Central memory CD8-positive, alpha-beta T cell (primary cell): Measurements from ENCODE around the gene CDH5.

Experiments used
- ATAC-seq: fragments of 150-1000 bp; cut with Tn5 transposase; replicated peaks from 2 replicates; pipeline ENCODE4 v1.10.0; 2022; ENCODE audit warnings: mild to moderate bottlenecking, moderate FRiP score, moderate number of reproducible peaks; ENCODE audit not compliant: poor library complexity, severe bottlenecking; ENCODE audit errors: extremely low read depth
- DNase-seq, 2 donors: peaks; one replicate each; pipeline ENCODE4 v3.0.0; 2021; ENCODE audit warnings: low spot score in 2 of 2
- H3K27ac Mint-ChIP-seq: one replicate; pipeline ENCODE4 v1.8.0; 2022; ENCODE audit warnings: low read depth, mild to moderate bottlenecking, moderate library complexity, mixed read lengths
- H3K27me3 Mint-ChIP-seq: one replicate; pipeline ENCODE4 v1.8.0; 2022; ENCODE audit warnings: mixed read lengths
- H3K36me3 Mint-ChIP-seq: one replicate; pipeline ENCODE4 v1.8.0; 2022; ENCODE audit warnings: mild to moderate bottlenecking, moderate library complexity, mixed read lengths; ENCODE audit not compliant: insufficient read depth
- H3K4me1 Mint-ChIP-seq: one replicate; pipeline ENCODE4 v1.8.0; 2022; ENCODE audit warnings: mixed read lengths
- H3K4me3 Mint-ChIP-seq: one replicate; pipeline ENCODE4 v1.8.0; 2022; ENCODE audit warnings: mild to moderate bottlenecking, moderate library complexity, mixed read lengths
- H3K9me3 Mint-ChIP-seq: one replicate; pipeline ENCODE4 v1.8.0; 2022; ENCODE audit warnings: mixed read lengths

CDH5 gene

GRCh38 chr16:66381585-66382170 is 15.2 kb downstream of the CDH5 start:
- Mint-ChIP-seq H3K27me3 (peaks cover 2% of the 10 kb centered on the region), H3K4me1 (no peaks in the 10 kb centered on the region), H3K9me3 (peaks cover 12% of the 10 kb centered on the region), H3K4me3 (no peak overlapping the region), H3K27ac (peak overlapping the region; percentile 0), H3K36me3 (no peaks in the 10 kb centered on the region)
- ATAC-seq (no peak), DNase-seq (no peak)

- DNase-seq (no peak), ATAC-seq (no peak)
- H3K27ac Mint-ChIP-seq: no peak overlapping the region
- peaks cover 9% of the 10 kb centered on the region for H3K27me3 Mint-ChIP-seq
- no peak overlapping the region for H3K4me3 Mint-ChIP-seq
- H3K36me3 Mint-ChIP-seq: no peaks in the 10 kb centered on the region
- H3K4me1 Mint-ChIP-seq: no peaks in the 10 kb centered on the region
- peaks cover 12% of the 10 kb centered on the region for H3K9me3 Mint-ChIP-seq
These were observed 15.9 kb downstream of the CDH5 start for GRCh38 chr16:66382171-66382965.

GRCh38 chr16:66382966-66383299 is 16.4 kb downstream of the CDH5 start:
- DNase-seq: no peak
- H3K27ac Mint-ChIP-seq: no peak overlapping the region
- H3K4me3 Mint-ChIP-seq: no peak overlapping the region
- no peaks in the 10 kb centered on the region for H3K4me1 Mint-ChIP-seq
- H3K9me3 Mint-ChIP-seq: peaks cover 12% of the 10 kb centered on the region
- H3K27me3 Mint-ChIP-seq: peaks cover 15% of the 10 kb centered on the region
- no peaks in the 10 kb centered on the region for H3K36me3 Mint-ChIP-seq
- ATAC-seq: no peak

- no peak for DNase-seq
- Mint-ChIP-seq H3K27ac (no peak overlapping the region), H3K27me3 (peaks cover 21% of the 10 kb centered on the region), H3K9me3 (peaks cover 12% of the 10 kb centered on the region), H3K4me1 (no peaks in the 10 kb centered on the region), H3K36me3 (no peaks in the 10 kb centered on the region), H3K4me3 (no peak overlapping the region)
- ATAC-seq: no peak
These were observed 17.1 kb downstream of the CDH5 start for GRCh38 chr16:66383551-66383950.

GRCh38 chr16:66385415-66385814 is 18.9 kb downstream of the CDH5 start:
- no peak for ATAC-seq
- no peak overlapping the region for H3K4me3 Mint-ChIP-seq
- H3K27me3 Mint-ChIP-seq: peaks cover 23% of the 10 kb centered on the region
- H3K9me3 Mint-ChIP-seq: peaks cover 3% of the 10 kb centered on the region
- no peaks in the 10 kb centered on the region for H3K36me3 Mint-ChIP-seq
- no peak for DNase-seq
- H3K4me1 Mint-ChIP-seq: no peaks in the 10 kb centered on the region
- H3K27ac Mint-ChIP-seq: no peak overlapping the region

GRCh38 chr16:66386629-66387622 is 20.4 kb downstream of the CDH5 start:
- Mint-ChIP-seq H3K36me3 (peaks cover under 1% of the 10 kb centered on the region), H3K4me3 (no peak overlapping the region), H3K4me1 (no peaks in the 10 kb centered on the region), H3K27me3 (peaks cover 23% of the 10 kb centered on the region), H3K9me3 (no peaks in the 10 kb centered on the region), H3K27ac (no peak overlapping the region)
- ATAC-seq (no peak), DNase-seq (no peak)

GRCh38 chr16:66387817-66388332 is 21.4 kb downstream of the CDH5 start:
- H3K36me3 Mint-ChIP-seq: peaks cover 2% of the 10 kb centered on the region
- peaks cover 23% of the 10 kb centered on the region for H3K27me3 Mint-ChIP-seq
- ATAC-seq: no peak
- H3K9me3 Mint-ChIP-seq: no peaks in the 10 kb centered on the region
- H3K27ac Mint-ChIP-seq: no peak overlapping the region
- no peak for DNase-seq
- H3K4me1 Mint-ChIP-seq: no peaks in the 10 kb centered on the region
- no peak overlapping the region for H3K4me3 Mint-ChIP-seq

- no peak overlapping the region for H3K27ac Mint-ChIP-seq
- H3K27me3 Mint-ChIP-seq: peaks cover 23% of the 10 kb centered on the region
- peaks cover 2% of the 10 kb centered on the region for H3K36me3 Mint-ChIP-seq
- H3K4me1 Mint-ChIP-seq: no peaks in the 10 kb centered on the region
- no peak overlapping the region for H3K4me3 Mint-ChIP-seq
- DNase-seq: no peak
- no peak for ATAC-seq
- no peaks in the 10 kb centered on the region for H3K9me3 Mint-ChIP-seq
These were observed 22.1 kb downstream of the CDH5 start for GRCh38 chr16:66388350-66389139.

GRCh38 chr16:66389256-66390176 is 23.0 kb downstream of the CDH5 start:
- Mint-ChIP-seq H3K27ac (no peak overlapping the region), H3K4me1 (no peaks in the 10 kb centered on the region), H3K36me3 (peaks cover 2% of the 10 kb centered on the region), H3K4me3 (no peak overlapping the region), H3K9me3 (no peaks in the 10 kb centered on the region), H3K27me3 (peaks cover 23% of the 10 kb centered on the region)
- ATAC-seq: no peak
- no peak for DNase-seq

GRCh38 chr16:66390346-66391108 is 24.0 kb downstream of the CDH5 start:
- Mint-ChIP-seq H3K9me3 (no peaks in the 10 kb centered on the region), H3K4me1 (no peaks in the 10 kb centered on the region), H3K36me3 (peaks cover 2% of the 10 kb centered on the region), H3K27me3 (peaks cover 23% of the 10 kb centered on the region), H3K4me3 (no peak overlapping the region), H3K27ac (no peak overlapping the region)
- no peak for ATAC-seq
- no peak for DNase-seq
